Stimulated activated naive B cell treated with anti-CD40 and anti-IgM and Interleukin-4, amounts not matched to agents 10 μg/mL and 1 μg/mL and 100 μg/mL, for 72 hours (primary cell): ENCODE measurements around the gene TTLL8.
"Not testable (repeated sequence)": the region's sequence is repeated elsewhere in the genome, so short reads cannot be mapped to it uniquely, and the experiment has no call there.

Experiments used
- ATAC-seq, 2 donors: fragments of 150-1000 bp; cut with Tn5 transposase; replicated peaks; 2 replicates each; pipeline ENCODE4 v1.10.0; 2021; ENCODE audit warnings: moderate library complexity in 1 of 2
- DNase-seq: peaks from one replicate; pipeline ENCODE4 v3.0.0; 2021
- H3K27ac Mint-ChIP-seq: one replicate; pipeline ENCODE4 v1.8.0; 2022; ENCODE audit warnings: mild to moderate bottlenecking, mixed read lengths
- H3K27me3 Mint-ChIP-seq, 2 donors: one replicate each; pipeline ENCODE4 v1.8.0; 2022; ENCODE audit warnings: mixed read lengths in 2 of 2
- H3K36me3 Mint-ChIP-seq, 2 donors: one replicate each; pipeline ENCODE4 v1.8.0; 2022; ENCODE audit warnings: mixed read lengths in 2 of 2, mild to moderate bottlenecking in 1 of 2
- H3K4me1 Mint-ChIP-seq, 2 donors: one replicate each; pipeline ENCODE4 v1.8.0; 2022; ENCODE audit warnings: mixed read lengths in 2 of 2, mild to moderate bottlenecking in 1 of 2
- H3K4me3 Mint-ChIP-seq, 2 donors: one replicate each; pipeline ENCODE4 v1.8.0; 2022; ENCODE audit warnings: mild to moderate bottlenecking in 2 of 2, mixed read lengths in 2 of 2, moderate library complexity in 1 of 2
- H3K9me3 Mint-ChIP-seq, 2 donors: one replicate each; pipeline ENCODE4 v1.8.0; 2022; ENCODE audit warnings: mixed read lengths in 2 of 2, mild to moderate bottlenecking in 1 of 2

The TTLL8 gene

DNA sequence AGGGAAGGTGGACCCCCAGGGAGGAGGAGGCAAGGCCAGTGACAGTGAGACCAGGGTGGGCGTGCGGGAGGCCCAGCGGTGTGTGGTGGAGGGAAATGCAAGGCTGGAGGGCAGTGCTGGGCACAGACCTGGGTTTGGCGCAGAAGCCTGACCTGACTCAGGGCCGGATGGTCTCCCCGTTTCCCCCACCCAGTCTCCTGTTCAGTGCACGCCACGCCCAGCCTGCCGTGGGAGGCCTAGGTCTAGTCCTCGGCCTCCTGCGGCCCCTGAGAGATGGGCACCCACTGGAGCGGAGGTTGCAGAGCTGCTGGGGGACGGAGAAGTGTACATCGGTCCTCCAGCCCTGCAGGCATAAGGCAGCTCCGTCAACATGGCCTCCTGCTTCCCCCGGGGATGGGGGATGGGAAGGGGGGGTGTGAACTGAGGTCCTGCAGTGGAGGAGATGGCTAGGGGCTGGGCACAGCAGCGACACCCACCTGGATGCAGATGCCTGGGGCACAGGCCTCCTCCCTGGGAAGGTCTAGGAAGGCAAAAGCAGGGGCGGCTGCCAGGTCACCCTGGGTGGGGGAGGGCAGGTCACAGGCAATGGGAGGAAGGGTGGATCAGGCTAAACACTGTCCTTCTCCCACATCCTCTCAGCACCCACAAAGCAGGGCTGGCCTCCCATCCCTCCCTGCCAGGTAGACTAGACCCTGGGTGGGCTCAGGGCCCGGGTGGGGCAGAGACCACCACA lies 61.4 kb downstream of the TTLL8 start:
- H3K4me1 Mint-ChIP-seq: peaks cover 30 to 31% of the 10 kb centered on the region in 2 donors
- ATAC-seq (no peak), DNase-seq (no peak)
- H3K4me3 Mint-ChIP-seq: no peak overlapping the region
- H3K9me3 Mint-ChIP-seq: peaks cover 0 to 1% of the 10 kb centered on the region in 2 donors
- peaks cover 10 to 27% of the 10 kb centered on the region in 2 donors for H3K27me3 Mint-ChIP-seq
- H3K36me3 Mint-ChIP-seq: no peaks in the 10 kb centered on the region
- H3K27ac Mint-ChIP-seq: peak overlapping the region; percentile 31

GRCh38 chr22:49996119-49996517 lies 62.0 kb downstream of the TTLL8 start:
- no peak for DNase-seq
- Mint-ChIP-seq H3K27me3 (peaks cover 10 to 26% of the 10 kb centered on the region in 2 donors), H3K27ac (no peak overlapping the region), H3K9me3 (peaks cover 2 to 5% of the 10 kb centered on the region in 2 donors), H3K4me1 (peaks cover 29 to 31% of the 10 kb centered on the region in 2 donors), H3K36me3 (peaks cover under 1 to 1% of the 10 kb centered on the region in 2 donors), H3K4me3 (no peak overlapping the region)
- ATAC-seq: no peak

DNA sequence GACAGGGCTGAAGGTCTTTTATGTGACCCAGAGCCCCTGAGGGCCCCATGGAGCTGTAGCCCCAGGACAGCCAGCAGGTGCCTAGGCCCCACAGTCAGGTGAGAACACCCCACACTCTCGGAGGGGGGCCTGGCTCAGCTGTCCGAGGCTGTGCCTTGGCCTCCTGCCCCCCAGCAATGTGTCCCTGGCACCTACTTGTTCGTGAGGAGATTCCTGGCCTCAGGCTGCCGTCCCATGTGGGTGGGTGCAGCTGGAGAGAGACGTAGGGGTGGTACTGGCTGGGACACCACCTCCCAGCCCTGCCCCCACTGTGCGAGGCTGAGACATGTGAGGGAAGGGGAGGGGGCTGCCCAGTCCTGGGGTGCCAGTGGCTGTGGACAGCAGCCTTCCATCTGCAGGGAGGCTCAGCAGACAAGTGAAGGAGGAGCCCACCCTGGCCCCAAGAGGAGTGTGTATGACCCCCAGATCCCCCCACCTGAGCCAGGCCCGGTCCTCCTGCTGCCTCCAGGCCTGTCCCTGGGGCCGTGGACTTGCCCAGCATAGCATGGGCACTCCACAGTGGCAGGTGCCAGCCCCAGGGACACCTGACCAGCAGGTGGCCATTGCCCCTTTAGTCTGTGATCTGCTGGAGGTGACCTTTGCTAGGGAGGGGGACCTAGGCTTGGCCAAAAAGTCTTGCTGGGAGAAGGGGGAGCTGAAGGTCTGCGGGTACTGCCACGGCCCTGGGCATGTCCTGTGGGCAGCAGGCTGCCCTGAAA lies 62.6 kb downstream of the TTLL8 start:
- no peak overlapping the region for H3K4me3 Mint-ChIP-seq
- H3K9me3 Mint-ChIP-seq: peaks cover 5 to 9% of the 10 kb centered on the region in 2 donors
- peaks cover 26 to 31% of the 10 kb centered on the region in 2 donors for H3K4me1 Mint-ChIP-seq
- no peak overlapping the region for H3K27ac Mint-ChIP-seq
- DNase-seq: no peak
- no peak for ATAC-seq
- H3K27me3 Mint-ChIP-seq: peaks cover 10 to 20% of the 10 kb centered on the region in 2 donors
- H3K36me3 Mint-ChIP-seq: peaks cover 2 to 7% of the 10 kb centered on the region in 2 donors

DNA sequence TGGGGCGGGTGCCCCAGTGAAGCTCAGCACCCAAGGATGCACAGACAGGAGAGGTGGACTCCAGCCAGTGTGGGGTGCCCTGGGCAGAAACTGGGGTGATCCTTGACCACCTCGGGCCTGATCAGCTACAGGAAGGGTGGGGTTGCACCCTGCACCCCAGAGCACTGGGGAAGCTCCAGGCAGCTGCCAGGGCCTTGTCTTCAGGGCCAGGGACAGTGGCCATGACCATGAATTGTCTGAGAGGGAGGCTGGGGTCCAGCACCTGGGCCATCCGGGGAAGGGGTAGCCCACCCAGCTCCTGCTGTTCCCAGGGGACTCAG lies 63.1 kb downstream of the TTLL8 start:
- no peak for ATAC-seq
- H3K4me3 Mint-ChIP-seq: no peak overlapping the region

DNA sequence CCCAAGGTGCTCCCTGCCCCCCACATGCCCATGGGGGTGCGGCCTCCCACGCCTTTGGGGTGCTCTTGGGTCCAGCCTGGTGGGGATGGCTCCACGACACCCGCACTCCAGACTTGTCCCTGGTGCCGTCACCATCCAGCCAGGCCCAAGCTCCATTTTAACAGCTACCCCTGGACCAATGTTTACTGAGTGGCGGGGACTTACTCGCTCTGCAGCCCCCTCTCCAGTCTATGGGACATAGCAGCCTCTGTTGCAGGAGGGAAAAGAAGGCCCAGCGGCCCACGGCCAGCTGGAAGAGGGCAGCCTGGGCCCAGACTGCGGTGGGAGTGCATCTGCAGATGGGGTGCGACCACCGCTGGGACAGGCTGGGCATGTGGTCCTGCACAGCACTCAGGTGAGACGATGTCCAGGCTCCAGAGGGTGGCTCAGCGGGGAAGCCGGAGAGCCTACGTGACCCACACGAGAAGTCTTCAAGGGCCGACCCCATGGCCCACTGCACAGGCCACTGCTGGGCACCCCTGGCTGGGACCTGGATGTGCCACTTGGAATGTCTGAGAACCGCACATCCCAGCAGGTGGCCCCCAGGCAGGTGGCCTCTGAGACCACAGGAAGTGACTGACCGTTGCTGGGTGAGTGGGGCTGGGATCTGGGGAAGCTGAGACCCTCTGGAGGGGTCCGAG lies 63.6 kb downstream of the TTLL8 start:
- no peak for ATAC-seq
- H3K9me3 Mint-ChIP-seq: peaks cover 7 to 12% of the 10 kb centered on the region in 2 donors
- no peak overlapping the region for H3K4me3 Mint-ChIP-seq
- peaks cover 10 to 13% of the 10 kb centered on the region in 2 donors for H3K27me3 Mint-ChIP-seq
- peaks cover 5 to 11% of the 10 kb centered on the region in 2 donors for H3K36me3 Mint-ChIP-seq
- peaks cover 26 to 31% of the 10 kb centered on the region in 2 donors for H3K4me1 Mint-ChIP-seq
- H3K27ac Mint-ChIP-seq: peak overlapping the region; percentile 47
- DNase-seq: no peak

More for the DNA sequence above, 63.1 kb downstream of the TTLL8 start:
- Mint-ChIP-seq H3K36me3 (peaks cover 5 to 11% of the 10 kb centered on the region in 2 donors), H3K4me1 (peaks cover 26 to 31% of the 10 kb centered on the region in 2 donors), H3K27me3 (peaks cover 10 to 16% of the 10 kb centered on the region in 2 donors), H3K27ac (no peak overlapping the region), H3K9me3 (peaks cover 7 to 12% of the 10 kb centered on the region in 2 donors)
- DNase-seq: no peak

GRCh38 chr22:49993649-49994360 lies 64.3 kb downstream of the TTLL8 start:
- Mint-ChIP-seq H3K4me3 (no peak overlapping the region), H3K36me3 (peaks cover 5 to 11% of the 10 kb centered on the region in 2 donors), H3K27me3 (peaks cover 7% of the 10 kb centered on the region in 2 donors), H3K27ac (peak overlapping the region; percentile 83), H3K4me1 (peaks cover 22 to 31% of the 10 kb centered on the region in 2 donors), H3K9me3 (peaks cover 7 to 12% of the 10 kb centered on the region in 2 donors)
- ATAC-seq: no peak
- no peak for DNase-seq

GRCh38 chr22:49992921-49993648 lies 65.0 kb downstream of the TTLL8 start:
- Mint-ChIP-seq H3K27ac (peak overlapping the region; percentile 83), H3K4me1 (peaks cover 19 to 26% of the 10 kb centered on the region in 2 donors), H3K9me3 (peaks cover 7 to 12% of the 10 kb centered on the region in 2 donors), H3K36me3 (peaks cover 5 to 14% of the 10 kb centered on the region in 2 donors), H3K4me3 (peak overlapping the region; percentile 68 to 75), H3K27me3 (peaks cover 0 to under 1% of the 10 kb centered on the region in 2 donors)
- ATAC-seq: peak; percentile 97 to 99
- DNase-seq: peak; percentile 56

GRCh38 chr22:49991907-49992533 lies 66.1 kb downstream of the TTLL8 start:
- ATAC-seq: no peak
- Mint-ChIP-seq H3K9me3 (peaks cover 7 to 12% of the 10 kb centered on the region in 2 donors), H3K4me3 (no peak overlapping the region), H3K27ac (no peak overlapping the region), H3K27me3 (no peaks in the 10 kb centered on the region), H3K4me1 (peaks cover 17 to 26% of the 10 kb centered on the region in 2 donors), H3K36me3 (peaks cover 5 to 14% of the 10 kb centered on the region in 2 donors)
- no peak for DNase-seq

GRCh38 chr22:49991167-49991566 lies 66.9 kb downstream of the TTLL8 start:
- peak overlapping the region; percentile 37 for H3K27ac Mint-ChIP-seq
- no peaks in the 10 kb centered on the region for H3K27me3 Mint-ChIP-seq
- no peak for DNase-seq
- H3K4me3 Mint-ChIP-seq: no peak overlapping the region
- H3K36me3 Mint-ChIP-seq: peaks cover 5 to 14% of the 10 kb centered on the region in 2 donors
- ATAC-seq: no peak
- H3K9me3 Mint-ChIP-seq: peaks cover 9 to 13% of the 10 kb centered on the region in 2 donors
- H3K4me1 Mint-ChIP-seq: peaks cover 15 to 26% of the 10 kb centered on the region in 2 donors

DNA sequence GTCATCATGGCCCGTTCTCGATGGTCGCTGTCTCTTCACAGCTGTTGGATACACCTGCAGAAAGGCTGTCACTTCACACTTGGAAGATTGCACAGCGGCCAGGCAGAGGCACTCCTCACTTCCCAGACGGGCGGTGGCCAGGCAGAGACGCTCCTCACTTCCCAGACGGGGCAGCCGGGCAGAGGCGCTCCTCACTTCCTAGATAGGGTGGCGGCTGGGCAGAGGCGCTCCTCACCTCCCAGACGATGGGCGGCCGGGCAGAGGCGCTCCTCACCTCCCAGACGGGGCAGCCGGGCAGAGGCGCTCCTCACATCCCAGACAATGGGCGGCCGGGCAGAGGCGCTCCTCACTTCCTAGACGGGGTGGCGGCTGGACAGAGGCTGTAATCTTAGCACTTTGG lies 68.3 kb downstream of the TTLL8 start:
- ATAC-seq, H3K27ac Mint-ChIP-seq, H3K4me3 Mint-ChIP-seq, DNase-seq, H3K27me3 Mint-ChIP-seq: not testable (repeated sequence)
- Mint-ChIP-seq H3K4me1 (peaks cover 15 to 34% of the 10 kb centered on the region in 2 donors), H3K36me3 (peaks cover 10 to 14% of the 10 kb centered on the region in 2 donors), H3K9me3 (peaks cover 16 to 19% of the 10 kb centered on the region in 2 donors)

DNA sequence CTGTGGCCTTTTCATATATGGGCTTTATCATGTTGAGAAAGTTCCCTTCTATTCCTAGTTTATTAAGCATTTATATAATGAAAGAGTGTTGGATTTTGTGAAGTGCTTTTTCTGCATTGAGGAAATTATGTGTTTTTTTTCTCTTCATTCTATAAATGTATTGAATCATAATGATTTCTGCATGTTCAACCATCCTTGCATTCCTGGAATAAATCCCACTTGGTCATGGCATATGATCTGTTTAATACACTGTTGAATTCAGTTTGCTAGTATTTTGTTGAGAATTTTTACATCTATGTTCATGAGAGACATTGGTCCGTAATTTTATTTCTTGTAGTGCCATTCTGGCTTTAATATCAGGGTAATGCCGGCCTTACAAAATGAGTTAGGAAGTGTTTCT lies 71.8 kb downstream of the TTLL8 start:
- Mint-ChIP-seq H3K4me1 (peaks cover 7 to 20% of the 10 kb centered on the region in 2 donors), H3K9me3 (peaks cover 16 to 19% of the 10 kb centered on the region in 2 donors), H3K27ac (no peak overlapping the region), H3K27me3 (no peaks in the 10 kb centered on the region), H3K4me3 (no peak overlapping the region), H3K36me3 (peaks cover 12 to 14% of the 10 kb centered on the region in 2 donors)
- ATAC-seq (no peak), DNase-seq (no peak)

DNA sequence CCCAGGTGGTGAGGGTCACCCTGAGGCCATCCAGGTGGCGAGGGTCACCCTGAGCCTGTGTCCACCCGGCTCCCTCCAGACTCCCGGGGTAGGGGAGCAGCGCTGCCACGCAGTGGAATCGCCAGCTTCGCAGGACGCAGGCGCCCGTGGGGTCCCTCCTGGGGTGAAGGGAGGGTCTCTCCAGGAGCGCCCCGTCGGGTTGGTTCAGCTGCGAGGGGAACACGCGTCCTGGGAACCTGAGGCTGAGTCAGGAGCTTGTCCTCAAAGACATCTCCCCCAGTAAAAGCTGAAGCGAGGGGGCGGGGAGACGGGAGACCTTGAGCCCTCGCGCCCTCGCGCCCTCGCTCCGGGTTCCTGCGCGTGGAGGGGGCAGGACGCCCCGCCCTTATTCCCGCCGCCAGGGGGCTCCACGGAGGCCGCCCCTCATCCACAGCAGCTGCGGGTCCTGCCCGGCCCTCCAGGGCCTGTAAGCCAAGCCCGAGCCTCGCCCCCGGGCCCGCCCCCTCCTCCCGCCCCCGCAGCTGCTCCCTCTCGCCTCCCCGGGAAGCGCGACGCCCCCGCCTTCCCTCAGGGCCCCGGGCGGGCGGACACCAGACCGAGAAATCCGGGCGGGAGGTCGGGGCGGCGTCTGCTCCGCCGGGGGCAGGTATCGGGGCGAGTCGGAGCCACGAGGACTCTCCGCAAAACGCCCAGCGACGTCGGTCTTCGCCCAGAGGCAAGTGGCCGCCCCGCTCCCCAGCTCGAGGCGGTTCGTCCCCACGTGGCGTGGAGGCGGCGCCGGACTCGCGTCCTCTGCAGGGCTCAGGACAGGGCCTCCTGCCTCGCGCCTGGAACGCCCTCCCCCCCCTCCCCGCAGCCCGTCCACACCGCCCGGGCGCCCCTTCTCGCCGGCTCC lies 74.7 kb downstream of the TTLL8 start:
- ATAC-seq: peak; percentile 40 to 61

More for the DNA sequence above, 74.7 kb downstream of the TTLL8 start:
- Mint-ChIP-seq H3K4me1 (peaks cover 13 to 34% of the 10 kb centered on the region in 2 donors), H3K36me3 (peaks cover 14 to 25% of the 10 kb centered on the region in 2 donors), H3K4me3 (peak overlapping the region; percentile 22 to 56), H3K27me3 (peaks cover 0 to 4% of the 10 kb centered on the region in 2 donors), H3K9me3 (peaks cover 16 to 22% of the 10 kb centered on the region in 2 donors), H3K27ac (peak overlapping the region; percentile 84)
- no peak for DNase-seq
